ENCODE results near the gene NEU3. TPM values are rescaled to one million over a fixed set of nuclear protein-coding genes. Genes with fewer than 3 reads are reported as not detected.

Gene NEU3
- total RNA-seq, 1 experiment from 2014 or later = 16.4 TPM

DNA sequence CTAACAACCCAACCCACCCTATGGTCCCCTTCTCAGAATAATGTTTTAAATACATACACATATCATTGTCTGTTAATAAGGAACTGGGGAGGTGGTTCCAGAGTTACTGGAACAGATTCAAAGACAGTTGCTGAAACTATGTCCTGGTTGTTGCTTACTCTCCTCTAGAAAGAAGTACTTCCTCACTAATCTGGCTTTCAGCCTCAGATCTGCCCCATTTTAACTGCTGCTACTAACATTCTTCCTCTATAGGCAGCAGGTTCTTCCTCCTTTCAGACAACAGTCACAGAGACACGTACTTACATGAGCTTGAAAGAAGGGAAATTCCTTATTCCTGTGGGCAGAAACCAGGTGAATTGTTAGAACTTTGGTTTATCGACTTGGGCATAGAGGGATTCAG, 8.1 kb upstream of the NEU3 start (continued):
- TF ChIP-seq, protein P1, sequence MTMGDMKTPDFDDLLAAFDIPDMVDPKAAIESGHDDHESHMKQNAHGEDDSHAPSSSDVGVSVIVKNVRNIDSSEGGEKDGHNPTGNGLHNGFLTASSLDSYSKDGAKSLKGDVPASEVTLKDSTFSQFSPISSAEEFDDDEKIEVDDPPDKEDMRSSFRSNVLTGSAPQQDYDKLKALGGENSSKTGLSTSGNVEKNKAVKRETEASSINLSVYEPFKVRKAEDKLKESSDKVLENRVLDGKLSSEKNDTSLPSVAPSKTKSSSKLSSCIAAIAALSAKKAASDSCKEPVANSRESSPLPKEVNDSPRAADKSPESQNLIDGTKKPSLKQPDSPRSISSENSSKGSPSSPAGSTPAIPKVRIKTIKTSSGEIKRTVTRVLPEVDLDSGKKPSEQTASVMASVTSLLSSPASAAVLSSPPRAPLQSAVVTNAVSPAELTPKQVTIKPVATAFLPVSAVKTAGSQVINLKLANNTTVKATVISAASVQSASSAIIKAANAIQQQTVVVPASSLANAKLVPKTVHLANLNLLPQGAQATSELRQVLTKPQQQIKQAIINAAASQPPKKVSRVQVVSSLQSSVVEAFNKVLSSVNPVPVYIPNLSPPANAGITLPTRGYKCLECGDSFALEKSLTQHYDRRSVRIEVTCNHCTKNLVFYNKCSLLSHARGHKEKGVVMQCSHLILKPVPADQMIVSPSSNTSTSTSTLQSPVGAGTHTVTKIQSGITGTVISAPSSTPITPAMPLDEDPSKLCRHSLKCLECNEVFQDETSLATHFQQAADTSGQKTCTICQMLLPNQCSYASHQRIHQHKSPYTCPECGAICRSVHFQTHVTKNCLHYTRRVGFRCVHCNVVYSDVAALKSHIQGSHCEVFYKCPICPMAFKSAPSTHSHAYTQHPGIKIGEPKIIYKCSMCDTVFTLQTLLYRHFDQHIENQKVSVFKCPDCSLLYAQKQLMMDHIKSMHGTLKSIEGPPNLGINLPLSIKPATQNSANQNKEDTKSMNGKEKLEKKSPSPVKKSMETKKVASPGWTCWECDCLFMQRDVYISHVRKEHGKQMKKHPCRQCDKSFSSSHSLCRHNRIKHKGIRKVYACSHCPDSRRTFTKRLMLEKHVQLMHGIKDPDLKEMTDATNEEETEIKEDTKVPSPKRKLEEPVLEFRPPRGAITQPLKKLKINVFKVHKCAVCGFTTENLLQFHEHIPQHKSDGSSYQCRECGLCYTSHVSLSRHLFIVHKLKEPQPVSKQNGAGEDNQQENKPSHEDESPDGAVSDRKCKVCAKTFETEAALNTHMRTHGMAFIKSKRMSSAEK (CRISPR knock-in tag; IDR thresholded peaks at IDR 0.05; ENCODE audit: borderline replicate concordance) = no peak

DNA sequence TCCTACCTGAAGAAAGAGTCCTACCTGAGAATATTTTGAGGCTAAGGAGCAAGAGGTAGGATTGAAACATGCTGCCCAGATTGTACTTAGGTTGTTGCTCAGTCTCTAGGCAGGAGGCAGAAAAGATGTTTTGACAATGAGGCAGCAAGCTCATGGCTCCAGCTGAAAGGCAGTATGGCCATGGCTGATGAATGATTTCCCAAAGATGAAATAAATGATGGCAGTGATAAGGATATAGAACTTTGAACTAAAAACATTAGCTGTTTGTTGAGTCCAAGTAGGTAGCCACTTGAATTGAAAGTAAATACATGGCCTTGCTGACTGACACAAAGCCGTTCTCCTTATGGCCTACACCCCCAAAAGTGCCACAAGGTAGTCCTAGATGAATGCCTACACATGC, 6.8 kb upstream of the NEU3 start:
- Mint-ChIP-seq H3K27me3 (ENCODE audit: low read depth) (peaks cover 2% of the 10 kb centered on the region; the same call in 1 of the 2 replicates), H3K27ac (no peak overlapping the region), H3K4me3 (no peak overlapping the region), H3K36me3 (peaks cover 5% of the 10 kb centered on the region; the same call in 1 of the 2 replicates), H3K9me3 (no peaks in the 10 kb centered on the region), H3K4me1 (no peaks in the 10 kb centered on the region)
- ATAC-seq (no peak), DNase-seq (ENCODE audit: low spot score) (no peak)
- no peak for TF ChIP-seq SMAD3 (CRISPR knock-in tag; IDR thresholded peaks at IDR 0.05; ENCODE audit: borderline replicate concordance)
- TF ChIP-seq TCF7 (CRISPR knock-in tag; IDR thresholded peaks at IDR 0.05; ENCODE audit: low read depth) = no peak
- TF ChIP-seq NFE2L1 (CRISPR knock-in tag; IDR thresholded peaks at IDR 0.05) = no peak
- no peak for TF ChIP-seq ZNF317 (CRISPR knock-in tag; IDR thresholded peaks at IDR 0.05; ENCODE audit: borderline replicate concordance, low read depth)
- no peak for TF ChIP-seq HMGA2 (CRISPR knock-in tag; IDR thresholded peaks at IDR 0.05)
- TF ChIP-seq, protein P2, sequence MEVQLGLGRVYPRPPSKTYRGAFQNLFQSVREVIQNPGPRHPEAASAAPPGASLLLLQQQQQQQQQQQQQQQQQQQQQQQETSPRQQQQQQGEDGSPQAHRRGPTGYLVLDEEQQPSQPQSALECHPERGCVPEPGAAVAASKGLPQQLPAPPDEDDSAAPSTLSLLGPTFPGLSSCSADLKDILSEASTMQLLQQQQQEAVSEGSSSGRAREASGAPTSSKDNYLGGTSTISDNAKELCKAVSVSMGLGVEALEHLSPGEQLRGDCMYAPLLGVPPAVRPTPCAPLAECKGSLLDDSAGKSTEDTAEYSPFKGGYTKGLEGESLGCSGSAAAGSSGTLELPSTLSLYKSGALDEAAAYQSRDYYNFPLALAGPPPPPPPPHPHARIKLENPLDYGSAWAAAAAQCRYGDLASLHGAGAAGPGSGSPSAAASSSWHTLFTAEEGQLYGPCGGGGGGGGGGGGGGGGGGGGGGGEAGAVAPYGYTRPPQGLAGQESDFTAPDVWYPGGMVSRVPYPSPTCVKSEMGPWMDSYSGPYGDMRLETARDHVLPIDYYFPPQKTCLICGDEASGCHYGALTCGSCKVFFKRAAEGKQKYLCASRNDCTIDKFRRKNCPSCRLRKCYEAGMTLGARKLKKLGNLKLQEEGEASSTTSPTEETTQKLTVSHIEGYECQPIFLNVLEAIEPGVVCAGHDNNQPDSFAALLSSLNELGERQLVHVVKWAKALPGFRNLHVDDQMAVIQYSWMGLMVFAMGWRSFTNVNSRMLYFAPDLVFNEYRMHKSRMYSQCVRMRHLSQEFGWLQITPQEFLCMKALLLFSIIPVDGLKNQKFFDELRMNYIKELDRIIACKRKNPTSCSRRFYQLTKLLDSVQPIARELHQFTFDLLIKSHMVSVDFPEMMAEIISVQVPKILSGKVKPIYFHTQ (CRISPR knock-in tag; IDR thresholded peaks at IDR 0.05) = no peak
- TF ChIP-seq, protein P3, sequence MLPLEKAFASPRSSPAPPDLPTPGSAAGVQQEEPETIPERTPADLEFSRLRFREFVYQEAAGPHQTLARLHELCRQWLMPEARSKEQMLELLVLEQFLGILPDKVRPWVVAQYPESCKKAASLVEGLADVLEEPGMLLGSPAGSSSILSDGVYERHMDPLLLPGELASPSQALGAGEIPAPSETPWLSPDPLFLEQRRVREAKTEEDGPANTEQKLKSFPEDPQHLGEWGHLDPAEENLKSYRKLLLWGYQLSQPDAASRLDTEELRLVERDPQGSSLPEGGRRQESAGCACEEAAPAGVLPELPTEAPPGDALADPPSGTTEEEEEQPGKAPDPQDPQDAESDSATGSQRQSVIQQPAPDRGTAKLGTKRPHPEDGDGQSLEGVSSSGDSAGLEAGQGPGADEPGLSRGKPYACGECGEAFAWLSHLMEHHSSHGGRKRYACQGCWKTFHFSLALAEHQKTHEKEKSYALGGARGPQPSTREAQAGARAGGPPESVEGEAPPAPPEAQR (CRISPR knock-in tag; IDR thresholded peaks at IDR 0.05) = no peak
- TF ChIP-seq, protein P4, sequence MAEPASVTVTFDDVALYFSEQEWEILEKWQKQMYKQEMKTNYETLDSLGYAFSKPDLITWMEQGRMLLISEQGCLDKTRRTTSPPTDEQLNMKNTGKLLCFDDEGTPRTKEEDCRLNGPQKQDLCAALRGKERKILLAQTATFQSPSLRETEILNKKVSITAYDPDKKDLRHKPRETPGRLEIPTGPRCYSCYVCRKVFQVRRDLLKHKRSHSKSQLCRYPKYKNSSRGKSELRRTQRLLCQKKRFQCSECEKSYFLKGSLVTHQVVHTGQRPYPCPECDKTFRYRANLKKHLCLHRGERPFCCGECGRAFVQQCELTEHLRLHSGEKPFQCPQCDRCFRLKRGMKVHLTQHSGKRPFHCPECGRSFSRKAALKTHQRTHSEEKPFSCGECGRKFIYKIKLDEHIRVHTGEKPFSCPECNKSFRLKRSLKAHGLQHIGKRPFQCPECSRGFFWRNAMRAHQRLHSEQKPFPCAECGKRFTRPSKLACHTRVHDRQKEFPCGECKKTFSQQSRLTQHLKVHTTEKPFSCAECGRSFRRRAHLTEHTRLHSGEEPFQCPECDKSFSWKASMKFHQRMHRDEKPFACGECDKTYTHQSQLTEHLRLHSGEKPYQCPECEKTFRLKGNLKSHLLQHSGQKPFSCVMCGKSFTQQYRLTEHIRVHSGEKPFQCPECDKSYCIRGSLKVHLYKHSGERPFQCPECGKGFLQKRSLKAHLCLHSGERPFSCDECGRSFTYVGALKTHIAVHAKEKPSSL (CRISPR knock-in tag; conservative IDR thresholded peaks at IDR 0.05) = no peak
- TF ChIP-seq ZNF671 (CRISPR knock-in tag; IDR thresholded peaks at IDR 0.05) = no peak
- no peak for TF ChIP-seq ZNF138 (CRISPR knock-in tag; conservative IDR thresholded peaks at IDR 0.05)
- no peak for TF ChIP-seq SP1 (CRISPR knock-in tag; conservative IDR thresholded peaks at IDR 0.05)
- no peak for TF ChIP-seq ELF4 (CRISPR knock-in tag; IDR thresholded peaks at IDR 0.05; ENCODE audit: low read depth)
- TF ChIP-seq FOXP1 (CRISPR knock-in tag; IDR thresholded peaks at IDR 0.05; ENCODE audit: borderline replicate concordance) = no peak
- no peak for TF ChIP-seq IRF2 (CRISPR knock-in tag; IDR thresholded peaks at IDR 0.05; ENCODE audit: borderline replicate concordance, low read depth)
- TF ChIP-seq, protein P5, sequence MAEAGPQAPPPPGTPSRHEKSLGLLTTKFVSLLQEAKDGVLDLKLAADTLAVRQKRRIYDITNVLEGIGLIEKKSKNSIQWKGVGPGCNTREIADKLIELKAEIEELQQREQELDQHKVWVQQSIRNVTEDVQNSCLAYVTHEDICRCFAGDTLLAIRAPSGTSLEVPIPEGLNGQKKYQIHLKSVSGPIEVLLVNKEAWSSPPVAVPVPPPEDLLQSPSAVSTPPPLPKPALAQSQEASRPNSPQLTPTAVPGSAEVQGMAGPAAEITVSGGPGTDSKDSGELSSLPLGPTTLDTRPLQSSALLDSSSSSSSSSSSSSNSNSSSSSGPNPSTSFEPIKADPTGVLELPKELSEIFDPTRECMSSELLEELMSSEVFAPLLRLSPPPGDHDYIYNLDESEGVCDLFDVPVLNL (CRISPR knock-in tag; IDR thresholded peaks at IDR 0.05; ENCODE audit: borderline replicate concordance, low read depth) = no peak
- TF ChIP-seq, protein P6, sequence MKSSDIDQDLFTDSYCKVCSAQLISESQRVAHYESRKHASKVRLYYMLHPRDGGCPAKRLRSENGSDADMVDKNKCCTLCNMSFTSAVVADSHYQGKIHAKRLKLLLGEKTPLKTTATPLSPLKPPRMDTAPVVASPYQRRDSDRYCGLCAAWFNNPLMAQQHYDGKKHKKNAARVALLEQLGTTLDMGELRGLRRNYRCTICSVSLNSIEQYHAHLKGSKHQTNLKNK (CRISPR knock-in tag; IDR thresholded peaks at IDR 0.05) = no peak
- POLR2A ChIA-PET = no interaction called here
- CTCF ChIA-PET = interaction anchor here (1.3 kb wide), 1 partner anchor 41 kb away, joined by 4 read pairs; no protein-coding TSS in a partner anchor

All from WTC11 (cell line).